ENCODE data around the gene CLASRP.

CLASRP gene

DNA sequence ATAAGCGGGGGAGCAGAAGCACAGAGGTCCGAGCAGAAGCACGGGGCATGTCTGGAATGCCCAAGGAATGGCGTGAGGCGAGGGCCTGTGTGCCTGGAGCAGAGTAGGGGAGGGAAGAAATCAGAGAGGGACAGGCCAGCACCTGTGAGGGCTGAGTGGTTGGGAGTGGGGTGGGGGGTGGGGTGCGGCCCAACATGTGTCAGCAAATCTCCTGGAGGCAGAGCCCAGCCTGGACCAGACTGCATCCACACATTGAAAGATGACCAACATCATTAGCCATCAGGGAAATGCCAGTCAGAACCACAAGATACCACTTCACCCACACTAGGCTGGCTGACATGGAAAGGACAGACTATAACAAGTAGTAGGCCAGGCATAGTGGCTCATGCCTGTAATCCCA, 11.2 kb downstream of the CLASRP start:
- Histone ChIP-seq H3K36me3 (ENCODE audit: low read depth) (peaks cover 58% of the 10 kb centered on the region), H3K27ac (ENCODE audit: poor library complexity, severe bottlenecking) (no peak overlapping the region), H3K27me3 (ENCODE audit: insufficient read depth, poor library complexity, severe bottlenecking) (no peaks in the 10 kb centered on the region), H3K4me3 (ENCODE audit: severe bottlenecking) (no peak overlapping the region), H3K9me3 (ENCODE audit: severe bottlenecking) (no peaks in the 10 kb centered on the region), H3K4me1 (ENCODE audit: insufficient read depth, poor library complexity, severe bottlenecking) (no peaks in the 10 kb centered on the region)
- ATAC-seq (ENCODE audit: low read depth) (no peak), DNase-seq (ENCODE audit: low spot score) (no peak)
- TF ChIP-seq, protein P1, sequence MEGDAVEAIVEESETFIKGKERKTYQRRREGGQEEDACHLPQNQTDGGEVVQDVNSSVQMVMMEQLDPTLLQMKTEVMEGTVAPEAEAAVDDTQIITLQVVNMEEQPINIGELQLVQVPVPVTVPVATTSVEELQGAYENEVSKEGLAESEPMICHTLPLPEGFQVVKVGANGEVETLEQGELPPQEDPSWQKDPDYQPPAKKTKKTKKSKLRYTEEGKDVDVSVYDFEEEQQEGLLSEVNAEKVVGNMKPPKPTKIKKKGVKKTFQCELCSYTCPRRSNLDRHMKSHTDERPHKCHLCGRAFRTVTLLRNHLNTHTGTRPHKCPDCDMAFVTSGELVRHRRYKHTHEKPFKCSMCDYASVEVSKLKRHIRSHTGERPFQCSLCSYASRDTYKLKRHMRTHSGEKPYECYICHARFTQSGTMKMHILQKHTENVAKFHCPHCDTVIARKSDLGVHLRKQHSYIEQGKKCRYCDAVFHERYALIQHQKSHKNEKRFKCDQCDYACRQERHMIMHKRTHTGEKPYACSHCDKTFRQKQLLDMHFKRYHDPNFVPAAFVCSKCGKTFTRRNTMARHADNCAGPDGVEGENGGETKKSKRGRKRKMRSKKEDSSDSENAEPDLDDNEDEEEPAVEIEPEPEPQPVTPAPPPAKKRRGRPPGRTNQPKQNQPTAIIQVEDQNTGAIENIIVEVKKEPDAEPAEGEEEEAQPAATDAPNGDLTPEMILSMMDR (IDR thresholded peaks at IDR 0.05; ENCODE audit: poor library complexity, severe bottlenecking), result no peak

DNA sequence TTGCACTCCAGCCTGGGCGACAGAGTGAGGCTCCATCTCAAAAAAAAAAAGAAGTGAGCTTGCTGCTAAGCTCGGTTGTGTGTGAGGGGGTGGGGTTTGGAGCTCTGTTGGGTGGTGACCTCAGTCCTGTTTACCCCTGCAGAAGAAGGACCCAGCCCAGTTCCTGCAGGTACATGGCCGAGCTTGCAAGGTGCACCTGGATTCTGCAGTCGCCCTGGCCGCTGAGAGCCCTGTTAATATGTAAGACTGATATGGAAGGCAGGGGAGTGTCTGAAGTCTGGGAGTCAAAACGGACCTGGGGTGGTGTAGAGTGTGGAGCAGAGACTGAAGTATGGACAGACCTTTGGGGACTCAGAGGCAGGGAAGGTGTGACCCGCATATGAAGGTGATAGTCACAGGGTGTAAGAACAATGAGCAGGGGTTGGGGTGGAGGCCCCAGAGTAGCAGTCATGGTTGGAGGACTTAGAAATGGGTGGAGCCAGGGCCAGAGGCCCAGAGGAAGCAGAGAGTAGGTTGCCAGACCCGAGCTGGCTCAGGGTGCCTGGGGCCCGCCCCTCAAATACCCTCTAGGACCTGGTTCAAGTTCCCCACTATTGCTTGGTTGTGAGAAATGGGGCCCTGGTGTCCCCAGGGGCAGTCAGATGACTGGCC, 13.2 kb downstream of the CLASRP start:
- H3K36me3 ChIP-seq (ENCODE audit: low read depth), result peaks cover 52% of the 10 kb centered on the region
- H3K4me1 ChIP-seq (ENCODE audit: insufficient read depth, poor library complexity, severe bottlenecking), result no peaks in the 10 kb centered on the region

DNA sequence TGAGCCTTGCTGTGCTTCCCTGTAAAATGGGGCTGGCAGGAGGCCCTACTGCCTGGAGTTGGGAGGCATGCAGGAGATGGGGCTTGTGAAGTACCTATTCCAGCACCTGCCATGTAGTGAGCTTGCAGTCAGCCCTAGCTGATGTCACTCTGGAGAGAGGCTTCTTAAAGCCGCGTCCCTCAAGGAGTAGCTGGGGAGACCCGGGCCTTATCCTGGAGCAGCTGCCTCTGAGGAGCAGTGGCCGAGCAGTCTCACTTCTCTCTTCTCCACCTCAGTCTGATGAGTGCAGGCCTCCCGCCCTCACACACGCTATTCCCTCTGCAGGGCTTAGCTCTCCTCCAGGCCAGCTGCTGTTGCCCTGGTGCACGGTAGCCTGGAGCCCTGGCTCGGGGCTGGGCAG, 18.0 kb downstream of the CLASRP start:
- TF ChIP-seq, protein P1 (IDR thresholded peaks at IDR 0.05; ENCODE audit: poor library complexity, severe bottlenecking), result no peak
- ATAC-seq (ENCODE audit: low read depth), result no peak

More for the DNA sequence above, 13.2 kb downstream of the CLASRP start:
- Histone ChIP-seq H3K9me3 (ENCODE audit: severe bottlenecking) (no peaks in the 10 kb centered on the region), H3K27ac (ENCODE audit: poor library complexity, severe bottlenecking) (no peak overlapping the region), H3K4me3 (ENCODE audit: severe bottlenecking) (no peak overlapping the region), H3K27me3 (ENCODE audit: insufficient read depth, poor library complexity, severe bottlenecking) (no peaks in the 10 kb centered on the region)
- TF ChIP-seq, protein P1 (IDR thresholded peaks at IDR 0.05; ENCODE audit: poor library complexity, severe bottlenecking), result no peak
- no peak for DNase-seq (ENCODE audit: low spot score)
- no peak for ATAC-seq (ENCODE audit: low read depth)

DNA sequence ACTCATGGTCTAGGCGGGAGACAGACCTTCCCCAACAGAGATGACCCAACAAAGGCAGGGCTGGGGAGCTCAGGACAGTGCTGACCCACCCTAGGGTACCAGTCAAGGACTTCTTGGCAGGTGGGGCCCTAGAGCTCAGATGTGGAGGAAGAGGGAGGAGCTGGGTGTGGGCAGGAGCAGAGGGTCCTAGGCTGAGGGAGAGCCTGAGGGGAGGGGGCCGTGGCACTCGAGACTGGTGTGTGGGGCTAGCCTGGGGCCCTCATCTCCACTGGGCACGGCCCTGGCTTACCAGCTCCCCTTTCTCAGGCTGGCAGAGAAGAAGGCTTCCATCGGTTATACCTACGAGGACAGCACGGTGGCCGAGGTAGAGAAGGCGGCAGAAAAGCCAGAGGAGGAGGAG, 18.6 kb downstream of the CLASRP start:
- no peaks in the 10 kb centered on the region for H3K4me1 ChIP-seq (ENCODE audit: insufficient read depth, poor library complexity, severe bottlenecking)
- peaks cover 90% of the 10 kb centered on the region for H3K36me3 ChIP-seq (ENCODE audit: low read depth)
- TF ChIP-seq, protein P1 (IDR thresholded peaks at IDR 0.05; ENCODE audit: poor library complexity, severe bottlenecking), result no peak
- H3K4me3 ChIP-seq (ENCODE audit: severe bottlenecking), result no peak overlapping the region
- no peak for ATAC-seq (ENCODE audit: low read depth)
- no peaks in the 10 kb centered on the region for H3K9me3 ChIP-seq (ENCODE audit: severe bottlenecking)
- DNase-seq (ENCODE audit: low spot score), result no peak
- H3K27ac ChIP-seq (ENCODE audit: poor library complexity, severe bottlenecking), result no peak overlapping the region
- H3K27me3 ChIP-seq (ENCODE audit: insufficient read depth, poor library complexity, severe bottlenecking), result no peaks in the 10 kb centered on the region

More for the DNA sequence above, 18.0 kb downstream of the CLASRP start:
- H3K36me3 ChIP-seq (ENCODE audit: low read depth), result peaks cover 88% of the 10 kb centered on the region
- H3K4me1 ChIP-seq (ENCODE audit: insufficient read depth, poor library complexity, severe bottlenecking), result no peaks in the 10 kb centered on the region
- H3K9me3 ChIP-seq (ENCODE audit: severe bottlenecking), result no peaks in the 10 kb centered on the region
- DNase-seq (ENCODE audit: low spot score), result no peak
- H3K27me3 ChIP-seq (ENCODE audit: insufficient read depth, poor library complexity, severe bottlenecking), result no peaks in the 10 kb centered on the region
- H3K27ac ChIP-seq (ENCODE audit: poor library complexity, severe bottlenecking), result no peak overlapping the region
- no peak overlapping the region for H3K4me3 ChIP-seq (ENCODE audit: severe bottlenecking)

DNA sequence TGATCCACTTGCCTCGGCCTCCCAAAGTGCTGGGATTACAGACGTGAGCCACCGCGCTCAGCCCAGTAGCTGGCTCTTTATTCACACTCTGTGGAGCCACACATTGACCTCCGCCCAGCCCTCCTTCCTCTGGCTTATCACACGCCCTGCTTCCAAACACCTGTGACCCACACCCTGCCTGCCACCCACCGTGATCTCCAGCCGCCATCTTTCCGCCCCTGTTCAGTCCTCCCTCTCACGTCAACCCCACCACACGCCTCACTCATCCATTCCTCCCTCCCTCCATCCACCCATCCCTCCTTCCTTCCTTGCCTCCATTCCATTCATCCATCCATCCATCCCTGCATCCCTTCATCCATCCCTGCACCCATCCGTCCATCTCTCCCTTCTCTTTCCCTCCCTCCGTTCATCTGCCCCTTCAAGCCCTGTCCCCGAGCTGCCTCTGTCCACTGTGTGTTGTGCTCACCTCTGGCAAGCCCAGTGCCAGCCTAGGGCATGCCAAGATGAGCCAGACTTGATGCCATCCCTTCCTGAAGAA, 19.8 kb downstream of the CLASRP start:
- Histone ChIP-seq H3K27me3 (ENCODE audit: insufficient read depth, poor library complexity, severe bottlenecking) (no peaks in the 10 kb centered on the region), H3K36me3 (ENCODE audit: low read depth) (peaks cover 85% of the 10 kb centered on the region), H3K4me1 (ENCODE audit: insufficient read depth, poor library complexity, severe bottlenecking) (no peaks in the 10 kb centered on the region), H3K27ac (ENCODE audit: poor library complexity, severe bottlenecking) (no peak overlapping the region), H3K9me3 (ENCODE audit: severe bottlenecking) (no peaks in the 10 kb centered on the region), H3K4me3 (ENCODE audit: severe bottlenecking) (no peak overlapping the region)
- DNase-seq (ENCODE audit: low spot score) (no peak), ATAC-seq (ENCODE audit: low read depth) (no peak)
- TF ChIP-seq, protein P1 (IDR thresholded peaks at IDR 0.05; ENCODE audit: poor library complexity, severe bottlenecking), result no peak
